Skeletal muscle cell (primary cell): Measurements from ENCODE around the gene HIVEP3.

Source experiments
- DNase-seq: peaks from one replicate; pipeline ENCODE4 v3.0.0-alpha.2; 2010; ENCODE audit warnings: low read depth
- H3K4me3 ChIP-seq: 2 replicates; pipeline ENCODE4 v1.5.1; 2011; ENCODE audit warnings: low read depth, mild to moderate bottlenecking, control low read depth, low read length, moderate library complexity

The HIVEP3 gene

GRCh38 chr1:41497056-41497440, 421.7 kb downstream of the HIVEP3 start:
- DNase-seq, result no peak

DNA sequence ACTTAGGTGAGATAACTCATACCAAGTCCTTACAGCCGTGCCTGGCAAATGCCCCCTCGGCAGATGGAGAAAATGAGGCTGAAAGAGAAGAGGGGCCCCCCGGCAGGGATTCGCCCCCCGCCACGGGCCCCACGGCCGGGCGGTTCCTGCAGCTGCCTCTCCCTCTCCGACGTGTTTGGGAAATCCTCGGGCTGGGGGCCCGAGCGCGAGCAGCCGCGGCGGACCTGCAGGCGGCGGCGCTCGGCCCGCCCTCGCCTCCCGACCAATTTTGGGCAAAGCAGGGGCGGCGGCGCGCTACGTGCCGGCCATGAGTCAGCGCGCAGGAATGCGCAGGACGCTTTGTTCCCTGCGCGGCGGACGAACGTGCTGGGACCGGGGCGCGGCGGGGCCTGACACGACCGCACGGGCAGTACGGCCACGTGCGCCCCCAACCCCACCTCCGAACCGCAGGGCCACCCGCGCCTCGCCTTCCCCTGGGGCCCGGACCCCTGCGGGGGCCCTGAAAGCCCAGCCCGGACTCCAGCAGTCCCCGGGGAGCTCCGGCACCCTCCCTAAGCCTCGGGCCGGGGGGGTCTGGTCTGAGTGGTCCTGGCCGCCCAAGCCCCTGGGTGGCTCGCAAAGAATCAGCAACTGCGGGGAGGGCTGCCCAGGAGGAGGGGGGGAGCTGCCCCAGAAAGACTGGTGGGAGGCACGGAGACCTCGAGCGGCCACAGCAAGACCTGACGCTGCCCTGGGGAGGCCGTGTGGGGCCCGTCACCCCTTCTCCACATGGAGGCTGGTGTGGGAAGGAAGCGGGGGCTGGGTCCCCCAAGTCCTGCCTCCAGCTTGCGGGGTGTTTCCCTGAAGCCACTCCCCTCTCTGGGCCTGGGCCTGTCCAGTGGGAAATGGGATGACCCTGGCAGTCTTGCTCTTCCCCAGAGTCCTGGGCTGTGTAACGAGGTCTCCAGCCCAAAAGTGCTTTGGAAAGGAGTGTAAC, 422.4 kb downstream of the HIVEP3 start:
- H3K4me3 ChIP-seq, result peak overlapping the region; percentile 16
- DNase-seq, result peak; percentile 74

More at GRCh38 chr1:41497056-41497440, 421.7 kb downstream of the HIVEP3 start:
- no peak overlapping the region for H3K4me3 ChIP-seq

DNA sequence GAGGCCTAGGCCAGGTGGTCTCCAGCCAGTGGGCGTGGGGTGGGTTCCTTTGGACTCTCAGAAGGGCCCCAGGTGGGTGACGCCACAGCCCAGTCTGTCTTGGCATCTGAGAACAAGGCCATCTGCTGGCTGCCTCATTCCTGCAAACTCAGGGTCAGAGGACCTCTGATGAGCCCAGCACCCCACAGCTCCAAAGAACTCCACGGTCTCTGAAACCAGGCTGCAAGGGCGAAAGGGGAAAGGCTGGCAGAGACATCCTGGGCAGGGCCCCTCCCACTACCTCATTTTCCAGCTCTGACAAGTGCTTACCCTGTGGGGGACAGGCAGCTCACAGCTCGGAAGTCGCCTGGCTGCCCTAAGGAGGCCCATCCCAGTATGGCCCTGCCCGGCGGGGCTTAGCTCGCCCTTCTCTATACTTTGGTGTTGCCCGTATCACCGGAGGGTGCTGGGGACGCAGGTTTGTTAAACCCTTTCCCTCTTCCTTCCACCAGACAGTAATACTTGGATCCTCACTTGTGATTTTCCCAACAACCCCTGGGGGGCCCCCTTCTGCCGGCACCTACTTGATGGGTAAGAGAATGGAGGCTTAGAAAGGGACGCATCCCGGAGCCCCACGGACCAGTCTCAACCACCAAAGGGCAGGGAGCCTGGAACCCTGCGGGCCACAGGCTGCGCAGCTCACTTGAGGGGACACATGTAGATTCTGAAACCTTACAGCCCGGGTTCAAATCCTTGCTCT, 423.3 kb downstream of the HIVEP3 start:
- H3K4me3 ChIP-seq, result peak overlapping the region; percentile 16
- DNase-seq, result no peak

GRCh38 chr1:41494351-41495209, 424.1 kb downstream of the HIVEP3 start:
- no peak overlapping the region for H3K4me3 ChIP-seq
- DNase-seq, result no peak

GRCh38 chr1:41493626-41494350, 424.9 kb downstream of the HIVEP3 start:
- DNase-seq, result no peak
- no peak overlapping the region for H3K4me3 ChIP-seq

DNA sequence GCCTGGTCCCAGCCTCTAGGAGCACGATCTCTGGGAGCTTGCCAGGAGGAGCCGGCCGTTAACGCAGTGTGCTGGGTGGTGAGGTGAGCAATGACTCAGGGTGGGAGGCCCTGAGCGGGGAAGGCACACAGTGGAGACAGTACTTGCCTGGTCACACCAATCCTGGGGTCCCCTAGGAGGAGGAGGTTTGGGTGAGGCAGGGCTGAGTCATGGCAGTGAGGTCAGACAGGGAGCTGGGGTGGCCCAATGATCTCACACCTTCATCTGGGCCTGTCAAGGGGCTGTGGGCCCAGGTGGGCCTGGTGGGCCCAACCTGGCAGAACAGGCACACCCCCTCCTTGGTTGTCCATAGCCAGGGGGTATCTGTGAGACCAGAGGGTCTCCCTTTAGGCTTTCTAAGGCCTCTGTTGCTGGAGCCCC, 425.6 kb downstream of the HIVEP3 start:
- H3K4me3 ChIP-seq, result no peak overlapping the region
- peak; percentile 94 for DNase-seq

GRCh38 chr1:41492341-41492848, 426.3 kb downstream of the HIVEP3 start:
- no peak for DNase-seq
- H3K4me3 ChIP-seq, result no peak overlapping the region

- DNase-seq, result no peak
- H3K4me3 ChIP-seq, result no peak overlapping the region
Measured at GRCh38 chr1:41490911-41491310, 427.8 kb downstream of the HIVEP3 start.

GRCh38 chr1:41489561-41489960, 429.2 kb downstream of the HIVEP3 start:
- no peak for DNase-seq
- no peak overlapping the region for H3K4me3 ChIP-seq

GRCh38 chr1:41488040-41488951, 430.4 kb downstream of the HIVEP3 start:
- DNase-seq, result no peak
- H3K4me3 ChIP-seq, result no peak overlapping the region

- no peak for DNase-seq
- H3K4me3 ChIP-seq, result no peak overlapping the region
Measured at GRCh38 chr1:41487126-41488039, 431.3 kb downstream of the HIVEP3 start.

- DNase-seq, result no peak
- no peak overlapping the region for H3K4me3 ChIP-seq
Measured at GRCh38 chr1:41486371-41487125, 432.2 kb downstream of the HIVEP3 start.

DNA sequence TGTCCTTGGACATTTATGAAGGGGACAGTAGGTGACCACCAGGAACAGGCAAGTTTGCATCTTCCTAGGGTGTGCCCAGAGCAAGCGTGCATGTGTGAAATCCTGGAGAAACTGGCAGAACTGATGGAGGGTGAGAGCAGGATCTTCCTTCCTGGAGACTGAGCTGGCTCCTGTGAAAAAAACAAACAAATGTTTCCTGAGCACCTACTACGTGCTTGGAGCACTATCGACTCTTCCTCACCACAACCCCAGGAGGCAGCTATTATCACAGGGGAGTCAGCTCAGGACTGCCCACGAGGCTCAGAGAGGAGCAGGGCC, 432.7 kb downstream of the HIVEP3 start:
- no peak overlapping the region for H3K4me3 ChIP-seq
- DNase-seq, result no peak

- no peak overlapping the region for H3K4me3 ChIP-seq
- no peak for DNase-seq
Measured at GRCh38 chr1:41485605-41486004, 433.1 kb downstream of the HIVEP3 start.

- H3K4me3 ChIP-seq, result no peak within 1 kb of the TSS
- no peak for DNase-seq
Measured at GRCh38 chr1:41484402-41485241, 434.1 kb downstream of the HIVEP3 start, which contains the start of gene EDN2. Gene EDN2, minus strand, starts transcription at chr1:41484683. Its CDS starts 82 bp downstream, at chr1:41484601.
